Kidney epithelial cell (primary cell): Measurements from ENCODE around the gene GLIPR1. TPM values are rescaled to one million over a fixed set of nuclear protein-coding genes. Genes with fewer than 3 reads are reported as not detected.

Experiments used
- DNase-seq: peaks from one replicate; pipeline ENCODE4 v3.0.0-alpha.2; 2010; ENCODE audit warnings: low read depth
- H3K27me3 ChIP-seq: 2 replicates; pipeline ENCODE4 v1.6.0; 2011; ENCODE audit warnings: low read length; ENCODE audit not compliant: control insufficient read depth, insufficient read depth
- H3K36me3 ChIP-seq: 2 replicates; pipeline ENCODE4 v1.5.1; 2011; ENCODE audit warnings: low read length; ENCODE audit not compliant: control insufficient read depth, insufficient read depth
- H3K4me3 ChIP-seq: 2 replicates; pipeline ENCODE4 v1.5.1; 2011; ENCODE audit warnings: low read depth, mild to moderate bottlenecking, control low read depth, low read length
- CTCF ChIP-seq: IDR thresholded peaks from 2 replicates; pipeline ENCODE4 v1.5.1; 2011; ENCODE audit warnings: mild to moderate bottlenecking, moderate library complexity, low read length, control low read depth, inconsistent platforms; ENCODE audit not compliant: insufficient read depth, poor library complexity, severe bottlenecking
- total RNA-seq: library from RNA; depleted of rRNA; stranded (reverse); fragments of >200 nt; gene quantifications from 2 replicates; pipeline ENCODE4 v1.2.3, GENCODE V29; 2015

GLIPR1 gene
- total RNA-seq, 1 donor from 2014 or later = 28.4 TPM

- Histone ChIP-seq H3K27me3 (no peaks in the 10 kb centered on the region), H3K4me3 (no peak overlapping the region), H3K36me3 (no peaks in the 10 kb centered on the region)
- DNase-seq = no peak
- no peak for TF ChIP-seq CTCF
These were observed 69.4 kb downstream of the GLIPR1 start for GRCh38 chr12:75549989-75550388.

GRCh38 chr12:75550401-75551240 lies 70.1 kb downstream of the GLIPR1 start:
- Histone ChIP-seq H3K36me3 (no peaks in the 10 kb centered on the region), H3K4me3 (no peak overlapping the region)

GRCh38 chr12:75551477-75551876 lies 70.9 kb downstream of the GLIPR1 start:
- no peaks in the 10 kb centered on the region for H3K36me3 ChIP-seq
- H3K4me3 ChIP-seq = no peak overlapping the region
- no peak for DNase-seq
- no peaks in the 10 kb centered on the region for H3K27me3 ChIP-seq
- no peak for TF ChIP-seq CTCF

More at GRCh38 chr12:75550401-75551240, 70.1 kb downstream of the GLIPR1 start:
- DNase-seq = no peak
- no peaks in the 10 kb centered on the region for H3K27me3 ChIP-seq
- no peak for TF ChIP-seq CTCF

GRCh38 chr12:75553398-75553797 lies 72.8 kb downstream of the GLIPR1 start:
- Histone ChIP-seq H3K4me3 (no peak overlapping the region), H3K27me3 (no peaks in the 10 kb centered on the region), H3K36me3 (no peaks in the 10 kb centered on the region)
- peak; percentile 19 for DNase-seq
- TF ChIP-seq CTCF = no peak

Other genes with a start within 250 kb of the GLIPR1 start
- 0.89 and 1.5 TPM in 2 replicates for gene CAPS2, start 150.4 kb upstream of the GLIPR1 start, total RNA-seq
- not detected in 2 replicates for gene GLIPR1L1, start 146.1 kb upstream of the GLIPR1 start, total RNA-seq
- gene GLIPR1L2, start 89.7 kb upstream of the GLIPR1 start, total RNA-seq = 0.14 and 0.29 TPM in 2 replicates
- gene KRR1, start 30.9 kb downstream of the GLIPR1 start, total RNA-seq = 20.5 and 31.2 TPM in 2 replicates